K562 (cell line): ENCODE results near the gene PLCB1. TPM values are rescaled to one million over a fixed set of nuclear protein-coding genes. Genes with fewer than 3 reads are reported as not detected.

Experiments used
- ATAC-seq: fragments of 200-7000 bp; cut with Tn5 transposase; 3 replicates; pipeline ENCODE4 v1.9.1; 2020; ENCODE audit warnings: moderate library complexity
- BruUV-seq: library from RNA; stranded (reverse); fragments of 400-500 nt; replicated peaks from 2 replicates; lab custom pipeline; 2021; lab: Mats Ljungman, UMichigan
- CTCF ChIA-PET: fragments of 300-600 bp; formaldehyde crosslinking; extraction: SDS; loops from one replicate; lab custom pipeline; 2021; ENCODE audit warnings: low intra/inter-chr PET ratio; lab: Yijun Ruan, JAX
- POLR2A ChIA-PET: fragments of 300-600, 350-650 bp; sonication (Branson Sonifier 250); formaldehyde crosslinking; extraction: SDS; loops from one replicate; lab custom pipeline; 2021; ENCODE audit warnings: antibody characterized with exemption, inconsistent platforms; lab: Yijun Ruan, JAX
- DNase-seq, 4 experiments: peaks; one replicate each; pipeline versions ENCODE4 v3.0.0 to v3.0.0-alpha.2; 2011 to 2018; ENCODE audit warnings: low spot score in 3 of 4, mixed read lengths in 3 of 4; ENCODE audit errors: extremely low read depth in 1 of 4
- FAIRE-seq: peaks from 2 replicates; lab custom pipeline; 2011; peaks lifted over from hg19 to GRCh38; lab: Jason Lieb, UNC
- H2AFZ ChIP-seq: 2 replicates; pipeline ENCODE4 v1.6.0; 2011; ENCODE audit warnings: low read depth, low read length, control low read depth, inconsistent platforms
- H3K27ac ChIP-seq: fragments of 200-600 bp; 3 replicates; pipeline ENCODE4 v1.8.0; 2011; ENCODE audit warnings: low read depth, mild to moderate bottlenecking, control low read depth, inconsistent platforms, low read length, moderate library complexity, mixed read lengths; ENCODE audit errors: extremely low read depth
- H3K27me3 ChIP-seq, 2 experiments: fragments of 300-600 bp in 1 of 2; 2 replicates in 1 of 2; 3 replicates in 1 of 2; pipeline versions ENCODE4 v1.6.0 to v1.8.0; 2011; ENCODE audit warnings: inconsistent platforms in 2 of 2, low read length in 2 of 2, mild to moderate bottlenecking in 1 of 2, mixed read lengths in 1 of 2, moderate library complexity in 1 of 2; ENCODE audit not compliant: control insufficient read depth in 2 of 2, insufficient read depth in 2 of 2
- H3K36me3 ChIP-seq: fragments of 300-600 bp; 3 replicates; pipeline ENCODE4 v1.8.0; 2011; ENCODE audit warnings: mild to moderate bottlenecking, low read length, inconsistent platforms; ENCODE audit not compliant: control insufficient read depth, insufficient read depth
- H3K4me1 ChIP-seq, 2 experiments: fragments of 200-600 bp in 1 of 2; replicated peaks in 1 of 2; 2 replicates in 1 of 2; 3 replicates in 1 of 2; pipeline versions ENCODE4 v1.5.1 to v1.8.0; 2011; ENCODE audit warnings: inconsistent platforms in 2 of 2, low read length in 2 of 2, mild to moderate bottlenecking in 1 of 2, mixed read lengths in 1 of 2, moderate library complexity in 1 of 2; ENCODE audit not compliant: control insufficient read depth in 2 of 2, insufficient read depth in 2 of 2
- H3K4me2 ChIP-seq: 2 replicates; pipeline ENCODE4 v1.6.1; 2011; ENCODE audit warnings: low read length, control low read depth, inconsistent platforms, mixed read lengths; ENCODE audit not compliant: insufficient read depth
- H3K4me3 ChIP-seq: fragments of 200-600 bp; sonication (generic), shearing (Covaris generic); 2 replicates; pipeline ENCODE4 v1.5.1; 2016; ENCODE audit warnings: control low read depth, inconsistent platforms
- H3K79me2 ChIP-seq: fragments of 200-600 bp; 3 replicates; pipeline ENCODE4 v1.8.0; 2011; ENCODE audit warnings: low read length, inconsistent platforms; ENCODE audit not compliant: control insufficient read depth, insufficient read depth
- H3K9ac ChIP-seq, 2 experiments: 2 replicates each; pipeline versions ENCODE4 v1.6.0 to v1.6.1; 2011; ENCODE audit warnings: low read depth in 2 of 2, low read length in 2 of 2, control low read depth in 1 of 2, inconsistent platforms in 1 of 2, mild to moderate bottlenecking in 1 of 2, mixed read lengths in 1 of 2; ENCODE audit not compliant: insufficient read depth in 1 of 2
- H3K9me1 ChIP-seq: one replicate; pipeline ENCODE4 v1.6.0; 2011; ENCODE audit warnings: inconsistent platforms, mild to moderate bottlenecking, low read length, moderate library complexity; ENCODE audit not compliant: control insufficient read depth, insufficient read depth
- H3K9me3 ChIP-seq: replicated peaks from 2 replicates; pipeline ENCODE4 v1.5.1; 2011; ENCODE audit warnings: low read depth, low read length, inconsistent platforms; ENCODE audit not compliant: control insufficient read depth, insufficient read depth
- H4K20me1 ChIP-seq: replicated peaks from 2 replicates; pipeline ENCODE4 v1.6.1; 2011; ENCODE audit warnings: low read length, inconsistent platforms, mixed read lengths; ENCODE audit not compliant: control insufficient read depth, insufficient read depth
- BCOR ChIP-seq: fragments of 450-650 bp; IDR thresholded peaks from 2 replicates; pipeline ENCODE4 v1.6.1; 2016
- CEBPG ChIP-seq, 3 experiments: fragments of 200-800 bp in 1 of 3; sonication (Bioruptor generic) in 1 of 3; sonication (generic) in 1 of 3; formaldehyde crosslinking in 1 of 3; IDR thresholded peaks in 2 of 3; conservative IDR thresholded peaks in 1 of 3; 2 replicates each; pipeline versions ENCODE4 v1.6.1 to v1.8.0; 2016 to 2022; ENCODE audit warnings: missing compliant biosample characterization in 2 of 3, missing genetic modification characterization in 2 of 3, mild to moderate bottlenecking in 1 of 3, missing genetic modification reagents in 1 of 3
- FOXJ3 ChIP-seq: sonication (generic); formaldehyde crosslinking; IDR thresholded peaks from 2 replicates; pipeline ENCODE4 v1.4.0; 2020; ENCODE audit warnings: mild to moderate bottlenecking, missing genetic modification reagents
- HDGF ChIP-seq: fragments of 450-650 bp; IDR thresholded peaks from 2 replicates; pipeline ENCODE4 v1.6.1; 2016
- IRF1 ChIP-seq: sonication (generic); formaldehyde crosslinking; IDR thresholded peaks from 2 replicates; pipeline ENCODE4 v1.8.0; 2022; ENCODE audit warnings: missing genetic modification reagents, mild to moderate bottlenecking, borderline replicate concordance
- KDM1A ChIP-seq, 2 experiments: fragments of 450-650 bp; IDR thresholded peaks; 2 replicates each; pipeline ENCODE4 v1.6.1; 2016; ENCODE audit warnings: mild to moderate bottlenecking in 2 of 2
- PATZ1 ChIP-seq: fragments of 250-450 bp; sonication (Bioruptor Pico); IDR thresholded peaks from 2 replicates; pipeline ENCODE4 v1.5.0; 2020; ENCODE audit warnings: mild to moderate bottlenecking, borderline replicate concordance
- RBM15 ChIP-seq: fragments of 200-400 bp; formaldehyde crosslinking; IDR thresholded peaks from 2 replicates; pipeline ENCODE4 v1.6.1; 2018; ENCODE audit warnings: mild to moderate bottlenecking, low read length, moderate library complexity; ENCODE audit not compliant: insufficient read depth
- SLC30A9 ChIP-seq: fragments of 250-450 bp; sonication (Bioruptor Pico); IDR thresholded peaks from 2 replicates; pipeline ENCODE4 v1.8.0; 2022; ENCODE audit warnings: mild to moderate bottlenecking, moderate library complexity
- SUPT5H ChIP-seq: fragments of 450-650 bp; IDR thresholded peaks from 2 replicates; pipeline ENCODE4 v1.6.1; 2016
- THAP7 ChIP-seq: fragments of 250-450 bp; sonication (Bioruptor Pico); IDR thresholded peaks from 2 replicates; pipeline ENCODE4 v1.5.0; 2021
- TSC22D4 ChIP-seq: fragments of 450-650 bp; IDR thresholded peaks from 2 replicates; pipeline ENCODE4 v1.6.1; 2016; ENCODE audit warnings: missing genetic modification characterization, missing biosample characterization, control low read depth
- XRCC3 ChIP-seq: fragments of 450-650 bp; IDR thresholded peaks from 2 replicates; pipeline ENCODE4 v1.6.1; 2017; ENCODE audit warnings: mild to moderate bottlenecking, moderate library complexity
- ZNF592 ChIP-seq: fragments of 450-650 bp; IDR thresholded peaks from 2 replicates; pipeline ENCODE4 v1.6.1; 2017; ENCODE audit warnings: antibody characterized with exemption, mild to moderate bottlenecking
- WGBS: fragments of 100-300 bp; shearing (Covaris generic); methylation state at CpG from one replicate; pipeline ENCODE4 v1.1.6; 2016; ENCODE audit warnings: low coverage, mixed read lengths; ENCODE audit not compliant: insufficient coverage; ENCODE audit errors: missing lambda C conversion rate; 5-methylcytosine and 5-hydroxymethylcytosine counted together
- in situ Hi-C: fragments of 300-500 bp; cut with MboI; formaldehyde crosslinking; loops from 4 replicates; pipeline ENCODE4 v1.15.0; 2018; ENCODE audit warnings: inconsistent platforms, mixed read lengths
- intact Hi-C: fragments of 100-400 bp; cut with micrococcal nuclease; formaldehyde crosslinking; loops from 2 replicates; pipeline ENCODE4 v1.14.2; 2022
- polyA plus RNA-seq, 8 experiments: library from polyadenylated mRNA; depleted of rRNA in 4 of 8; stranded (reverse) in 5 of 8; unstranded in 3 of 8; fragments of >200 nt; fragmentation: Nextera tagmentation in 2 of 8; fragmentation: Illumina TruSeq in 1 of 8; extraction: Ambion mirVana in 2 of 8; extraction: Trizol in 1 of 8; gene quantifications; 2 replicates each; pipeline versions ENCODE4 v1.2.1 to v1.2.3, GENCODE V29; 2011 to 2014; ENCODE audit warnings: inconsistent platforms in 1 of 8, missing spikeins in 1 of 8
- total RNA-seq, 7 experiments: library from RNA; depleted of rRNA in 6 of 7; stranded (reverse); fragments of >200 nt in 6 of 7; fragmentation: Illumina TruSeq in 2 of 7; extraction: Trizol in 2 of 7; gene quantifications; 2 replicates each; pipeline versions ENCODE4 v1.2.1 to v1.2.3, GENCODE V29; 2011 to 2021; ENCODE audit warnings: low replicate concordance in 1 of 7

The PLCB1 gene
- total and polyA plus RNA-seq, 9 of the 15 experiments (the other 6 are each of a cell fraction or from before 2014, with no cell fraction given): 0.34 to 3.1 (median 1.3) TPM

- no peak overlapping the region for H3K27ac ChIP-seq
- H3K79me2 ChIP-seq: no peaks in the 10 kb centered on the region
- H3K36me3 ChIP-seq: no peaks in the 10 kb centered on the region
- no peaks in the 10 kb centered on the region for H3K9me3 ChIP-seq
- H3K9me1 ChIP-seq: no peaks in the 10 kb centered on the region
- no peaks in the 10 kb centered on the region for H4K20me1 ChIP-seq
- intact Hi-C loops: no loop called here
- no peaks in the 10 kb centered on the region for H3K27me3 ChIP-seq
- H3K4me3 ChIP-seq: no peak overlapping the region
- CTCF ChIA-PET: no interaction called here
- no peak for ATAC-seq
- no peaks in the 10 kb centered on the region for H3K4me1 ChIP-seq
- no peak overlapping the region for H3K4me2 ChIP-seq
- no peak overlapping the region for H3K9ac ChIP-seq
- 3% methylated on average over 6 of the region's 6 CpGs for WGBS
- no TSS peak for BruUV-seq
- FAIRE-seq: no peak
- POLR2A ChIA-PET: no interaction called here
- no peak overlapping the region for H2AFZ ChIP-seq
- in situ Hi-C loops: no loop called here
- no peak for DNase-seq
- TF ChIP-seq THAP7 (CRISPR knock-in tag) (no peak), SUPT5H (no peak), XRCC3 (no peak), KDM1A (IDR thresholded peaks at IDR 0.05) (no peak), CEBPG (CRISPR knock-in tag; IDR thresholded peaks at IDR 0.05) (no peak), CEBPG (tag; conservative IDR thresholded peaks at IDR 0.05 in 1 of 2, IDR thresholded peaks at IDR 0.05 in 1 of 2) (no peak), RBM15 (no peak), FOXJ3 (CRISPR knock-in tag) (no peak), SLC30A9 (CRISPR knock-in tag) (no peak), TSC22D4 (tag) (no peak), HDGF (no peak), BCOR (no peak), PATZ1 (CRISPR knock-in tag) (no peak), ZNF592 (no peak), IRF1 (no peak)
These were observed 273.0 kb downstream of the PLCB1 start for GRCh38 chr20:8404912-8405635.
